HL-60 (cell line): ENCODE data around the gene OR6T1.

ENCODE experiments used
- CTCF ChIP-seq: IDR thresholded peaks from one replicate; pipeline ENCODE4 v1.5.1; 2011; ENCODE audit warnings: low read length, control low read depth, inconsistent platforms; ENCODE audit not compliant: insufficient read depth
- POLR2AphosphoS5 ChIP-seq: IDR thresholded peaks from 2 replicates; pipeline ENCODE4 v1.6.1; 2012; ENCODE audit warnings: low read depth

DNA sequence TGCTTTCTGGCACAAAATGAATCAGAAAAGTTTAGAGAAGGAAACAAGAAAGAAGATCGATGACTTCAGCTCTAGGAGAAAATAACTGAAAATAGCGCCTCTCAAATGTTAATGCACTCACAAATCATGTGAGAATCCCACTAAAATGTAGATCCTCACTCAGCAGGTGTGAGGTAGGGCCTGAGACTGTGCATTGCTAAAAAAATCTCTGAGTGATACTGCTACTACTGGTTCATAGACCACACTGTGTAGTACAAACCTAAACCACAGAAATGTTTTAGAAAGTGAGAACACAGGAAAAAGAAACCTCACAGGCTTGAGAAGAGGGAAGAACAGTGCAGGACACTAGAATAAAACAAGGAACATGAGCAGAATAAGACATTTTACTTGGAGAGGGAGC lies 39.7 kb downstream of the OR6T1 start:
- TF ChIP-seq POLR2AphosphoS5: no peak
- TF ChIP-seq CTCF: no peak
